ENCODE data around the gene IQCE.
"Not testable (repeated sequence)": the region's sequence is repeated elsewhere in the genome, so short reads cannot be mapped to it uniquely, and the experiment has no call there.

The IQCE gene

DNA sequence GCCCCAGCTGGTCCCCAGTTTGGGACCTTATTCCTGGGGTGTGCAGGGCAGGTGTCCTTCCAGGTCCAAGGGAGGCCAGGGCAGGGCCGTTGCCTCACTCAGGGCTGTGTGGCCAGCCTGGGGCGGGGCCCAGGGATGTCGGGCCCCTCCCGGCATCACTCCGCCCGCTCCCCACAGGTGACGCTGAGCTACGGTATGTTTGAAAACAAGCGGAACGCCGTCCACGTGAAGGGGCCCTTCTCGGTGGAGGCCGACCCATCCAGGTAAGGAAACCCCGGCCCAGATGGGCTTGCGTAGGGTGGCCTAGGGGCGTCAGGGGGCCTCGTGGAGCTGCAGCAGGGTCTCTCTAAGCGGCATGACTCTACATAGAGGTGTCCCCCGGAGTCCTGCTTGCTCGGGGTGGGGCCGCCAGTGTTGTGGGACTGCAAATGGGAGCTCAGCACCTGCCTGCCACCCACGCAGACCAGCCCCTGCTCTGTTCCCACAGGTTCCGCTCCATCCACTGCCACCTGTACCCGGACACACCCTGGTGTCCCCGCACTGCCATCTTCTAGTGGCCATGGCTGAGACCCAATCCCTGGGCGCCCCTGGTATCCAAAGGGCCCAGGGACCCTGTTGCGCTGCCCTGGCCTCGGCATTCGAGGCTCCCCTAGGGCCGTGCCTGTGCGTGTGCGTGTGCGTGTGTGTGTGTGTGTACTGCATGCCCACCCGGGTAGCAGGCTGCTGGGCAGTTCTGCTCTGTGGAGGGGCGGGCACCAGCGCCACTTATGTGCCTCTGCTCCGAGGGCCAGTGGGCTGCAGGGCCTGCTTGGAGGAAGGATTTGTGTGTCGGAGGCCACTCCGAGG is 31.9 kb upstream of the IQCE start:
- TF ChIP-seq, protein P1, sequence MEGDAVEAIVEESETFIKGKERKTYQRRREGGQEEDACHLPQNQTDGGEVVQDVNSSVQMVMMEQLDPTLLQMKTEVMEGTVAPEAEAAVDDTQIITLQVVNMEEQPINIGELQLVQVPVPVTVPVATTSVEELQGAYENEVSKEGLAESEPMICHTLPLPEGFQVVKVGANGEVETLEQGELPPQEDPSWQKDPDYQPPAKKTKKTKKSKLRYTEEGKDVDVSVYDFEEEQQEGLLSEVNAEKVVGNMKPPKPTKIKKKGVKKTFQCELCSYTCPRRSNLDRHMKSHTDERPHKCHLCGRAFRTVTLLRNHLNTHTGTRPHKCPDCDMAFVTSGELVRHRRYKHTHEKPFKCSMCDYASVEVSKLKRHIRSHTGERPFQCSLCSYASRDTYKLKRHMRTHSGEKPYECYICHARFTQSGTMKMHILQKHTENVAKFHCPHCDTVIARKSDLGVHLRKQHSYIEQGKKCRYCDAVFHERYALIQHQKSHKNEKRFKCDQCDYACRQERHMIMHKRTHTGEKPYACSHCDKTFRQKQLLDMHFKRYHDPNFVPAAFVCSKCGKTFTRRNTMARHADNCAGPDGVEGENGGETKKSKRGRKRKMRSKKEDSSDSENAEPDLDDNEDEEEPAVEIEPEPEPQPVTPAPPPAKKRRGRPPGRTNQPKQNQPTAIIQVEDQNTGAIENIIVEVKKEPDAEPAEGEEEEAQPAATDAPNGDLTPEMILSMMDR (IDR thresholded peaks at IDR 0.05; ENCODE audit: extremely low read depth, missing control alignments) = no peak

GRCh38 chr7:2527505-2528467 is 31.0 kb upstream of the IQCE start:
- TF ChIP-seq, protein P1 (IDR thresholded peaks at IDR 0.05; ENCODE audit: extremely low read depth, missing control alignments) = no peak
- DNase-seq (ENCODE audit: low spot score) = no peak

More for the DNA sequence above, 31.9 kb upstream of the IQCE start:
- DNase-seq (ENCODE audit: low spot score) = no peak

DNA sequence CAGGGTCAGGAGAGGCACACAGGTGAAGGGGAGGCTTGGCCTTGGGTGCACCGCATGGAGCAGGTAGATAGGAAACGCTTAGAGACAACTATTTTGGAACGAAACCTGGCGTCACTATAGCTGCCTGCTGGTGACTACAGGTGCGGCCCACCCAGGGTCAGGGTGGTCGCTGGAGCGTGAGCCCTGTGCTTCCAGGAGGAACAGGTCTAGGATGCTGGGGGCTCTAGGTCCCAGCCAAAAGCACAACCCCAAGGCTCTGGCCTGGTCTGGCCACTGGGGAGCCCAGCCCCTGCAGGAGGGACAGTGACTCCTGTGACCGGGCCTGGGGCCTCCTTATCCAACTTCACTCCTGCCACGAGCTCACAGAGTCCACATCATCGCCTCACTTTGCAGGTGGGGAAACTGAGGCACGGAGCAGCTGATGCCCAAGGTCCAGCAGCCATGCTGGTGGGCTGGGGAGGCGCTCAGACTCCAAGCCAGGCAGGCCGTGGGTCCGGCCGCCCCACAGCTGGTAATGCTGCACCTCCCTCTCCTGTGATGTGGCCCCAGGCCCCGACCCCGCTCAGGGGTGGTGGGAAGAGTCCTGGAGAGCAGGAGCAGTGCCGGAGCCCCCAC is 30.2 kb upstream of the IQCE start:
- no peak for DNase-seq (ENCODE audit: low spot score)
- TF ChIP-seq, protein P1 (IDR thresholded peaks at IDR 0.05; ENCODE audit: extremely low read depth, missing control alignments) = no peak

DNA sequence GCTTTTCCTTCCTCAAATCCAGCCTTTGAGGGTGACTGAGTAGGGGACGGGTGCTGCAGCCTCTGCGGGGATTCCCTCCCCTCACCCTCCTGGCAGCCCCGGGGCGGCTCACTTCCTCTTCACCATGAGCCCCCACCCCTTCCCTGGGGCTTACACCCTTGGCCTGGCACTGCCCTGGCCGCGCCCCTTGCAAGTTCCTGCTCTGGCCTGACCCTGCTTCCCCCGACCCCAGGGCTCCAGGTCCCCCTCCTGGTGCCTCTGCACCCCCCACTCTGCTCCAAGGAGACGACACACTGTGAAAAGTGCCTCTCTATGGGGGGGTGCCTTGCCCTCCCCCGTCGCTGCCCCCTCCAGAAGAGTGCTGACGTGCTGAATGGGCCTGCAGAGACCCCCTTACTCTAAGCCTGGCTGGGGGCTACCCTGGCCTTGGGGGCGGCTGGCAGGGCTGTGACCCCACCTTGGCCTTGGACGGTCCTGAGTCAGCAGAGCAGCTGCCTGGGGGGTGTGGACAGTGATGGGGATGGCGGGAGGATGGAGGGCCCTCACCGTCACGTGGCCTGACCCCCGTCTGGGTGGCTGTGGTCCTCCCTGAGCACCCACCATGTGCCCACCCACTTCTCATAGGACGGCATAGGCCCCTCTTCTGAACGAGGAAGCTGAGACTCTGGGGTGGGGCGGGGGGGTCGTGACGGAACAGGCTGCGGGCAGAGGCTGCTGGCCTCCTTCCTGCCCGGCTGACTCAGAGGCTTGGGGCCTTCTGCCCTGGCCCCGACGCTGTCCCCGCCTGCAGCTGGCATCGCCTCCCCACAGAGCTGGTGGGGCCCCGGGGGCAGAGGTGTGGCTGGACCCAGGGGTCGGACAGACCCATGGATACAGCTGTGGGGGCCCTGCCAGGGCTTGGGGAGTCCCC is 29.4 kb upstream of the IQCE start:
- DNase-seq (ENCODE audit: low spot score) = peak; percentile 80
- TF ChIP-seq, protein P1 (IDR thresholded peaks at IDR 0.05; ENCODE audit: extremely low read depth, missing control alignments) = no peak

GRCh38 chr7:2530071-2530987 is 28.4 kb upstream of the IQCE start:
- TF ChIP-seq, protein P1 (IDR thresholded peaks at IDR 0.05; ENCODE audit: extremely low read depth, missing control alignments) = no peak
- peak; percentile 86 for DNase-seq (ENCODE audit: low spot score)

GRCh38 chr7:2530994-2531795 is 27.6 kb upstream of the IQCE start:
- DNase-seq (ENCODE audit: low spot score) = not testable (repeated sequence)

GRCh38 chr7:2531796-2532110 is 27.0 kb upstream of the IQCE start:
- not testable (repeated sequence) for DNase-seq (ENCODE audit: low spot score)

DNA sequence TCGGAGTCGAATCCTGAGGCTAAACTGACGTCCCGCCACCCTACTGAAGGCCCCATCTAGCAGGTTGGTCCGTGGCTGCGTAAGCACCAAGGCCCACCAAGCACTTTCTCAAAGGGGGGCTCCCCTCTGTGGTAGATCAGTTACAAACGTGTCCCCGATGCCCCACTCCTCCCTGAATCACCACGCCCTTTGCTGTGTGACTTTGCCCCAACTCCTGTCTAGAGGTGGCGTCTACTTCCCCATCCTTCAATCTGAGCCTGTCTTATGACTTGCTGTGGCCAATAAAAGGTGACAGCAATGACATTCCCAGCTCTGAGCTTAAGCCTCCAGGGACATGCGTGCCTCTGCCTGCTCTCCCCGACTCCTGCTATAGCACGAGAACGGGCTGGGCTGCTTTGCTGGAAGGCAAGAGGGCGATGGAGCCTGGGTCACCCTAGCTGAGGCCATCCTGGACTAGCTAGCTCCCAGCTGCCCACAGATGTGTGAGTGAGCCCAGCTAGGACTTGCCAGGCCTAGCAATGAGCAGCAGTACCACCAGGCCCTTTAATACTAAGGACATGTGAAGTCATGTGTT is 26.5 kb upstream of the IQCE start:
- not testable (repeated sequence) for DNase-seq (ENCODE audit: low spot score)

GRCh38 chr7:2532816-2533215 is 26.0 kb upstream of the IQCE start:
- not testable (repeated sequence) for DNase-seq (ENCODE audit: low spot score)

- not testable (repeated sequence) for DNase-seq (ENCODE audit: low spot score)
These were observed 25.2 kb upstream of the IQCE start for GRCh38 chr7:2533566-2533965.

All from GM20000 (cell line).